Vagina (tissue), 2 donors: Measurements from ENCODE around the gene USE1. TPM values are rescaled to one million over a fixed set of nuclear protein-coding genes. Genes with fewer than 3 reads are reported as not detected.

Experiments
- DNase-seq, 2 donors: peaks; one replicate each; pipeline ENCODE4 v3.0.0-alpha.2; 2017; ENCODE audit errors: extremely low spot score in 2 of 2
- H3K27ac ChIP-seq: fragments of 200-600 bp; sonication (generic); one replicate; pipeline ENCODE4 v1.5.1; 2019
- H3K27me3 ChIP-seq: fragments of 200-600 bp; sonication (generic); one replicate; pipeline ENCODE4 v1.5.1; 2019
- H3K36me3 ChIP-seq, 2 donors: fragments of 200-600 bp; sonication (generic); one replicate each; pipeline ENCODE4 v1.5.1; 2017 to 2019
- H3K4me1 ChIP-seq: fragments of 200-600 bp; sonication (generic); one replicate; pipeline ENCODE4 v1.5.1; 2019
- H3K4me3 ChIP-seq, 2 donors: fragments of 200-600 bp; sonication (generic); 1 replicate in 1 of 2; 2 replicates in 1 of 2; pipeline ENCODE4 v1.5.1; 2016 to 2019
- H3K9me3 ChIP-seq: fragments of 200-600 bp; sonication (generic); one replicate; pipeline ENCODE4 v1.5.1; 2019
- POLR2A ChIP-seq, 2 donors: fragments of 450-650 bp; IDR thresholded peaks; one replicate each; pipeline ENCODE4 v1.6.1; 2017; ENCODE audit warnings: antibody characterized with exemption in 2 of 2, mild to moderate bottlenecking in 2 of 2, moderate library complexity in 2 of 2
- POLR2AphosphoS5 ChIP-seq, 2 donors: sonication (generic); formaldehyde crosslinking; IDR thresholded peaks; one replicate each; pipeline ENCODE4 v1.9.0; 2017; ENCODE audit warnings: antibody characterized with exemption in 2 of 2, mild to moderate bottlenecking in 2 of 2, low read depth in 1 of 2; ENCODE audit not compliant: insufficient read depth in 1 of 2
- intact Hi-C: fragments of 100-400 bp; cut with DNase I; formaldehyde crosslinking; loops from one replicate; pipeline ENCODE4 v1.15.1; 2023
- total RNA-seq: library from RNA; depleted of rRNA; stranded (reverse); fragments of >200 nt; gene quantifications from one replicate; pipeline ENCODE4 v1.2.3, GENCODE V29; 2016
- TF ChIP-seq, protein P1 (sequence below), 3 experiments: fragments of 450-650 bp in 2 of 3; fragments of 200-600 bp in 1 of 3; sonication (generic) in 1 of 3; IDR thresholded peaks; one replicate each; pipeline ENCODE4 v1.5.1; 2017 to 2019; ENCODE audit warnings: antibody characterized with exemption in 3 of 3, mild to moderate bottlenecking in 2 of 3, moderate library complexity in 2 of 3

Gene USE1
- total RNA-seq, 1 donor from 2014 or later, result 30.9 TPM

DNA sequence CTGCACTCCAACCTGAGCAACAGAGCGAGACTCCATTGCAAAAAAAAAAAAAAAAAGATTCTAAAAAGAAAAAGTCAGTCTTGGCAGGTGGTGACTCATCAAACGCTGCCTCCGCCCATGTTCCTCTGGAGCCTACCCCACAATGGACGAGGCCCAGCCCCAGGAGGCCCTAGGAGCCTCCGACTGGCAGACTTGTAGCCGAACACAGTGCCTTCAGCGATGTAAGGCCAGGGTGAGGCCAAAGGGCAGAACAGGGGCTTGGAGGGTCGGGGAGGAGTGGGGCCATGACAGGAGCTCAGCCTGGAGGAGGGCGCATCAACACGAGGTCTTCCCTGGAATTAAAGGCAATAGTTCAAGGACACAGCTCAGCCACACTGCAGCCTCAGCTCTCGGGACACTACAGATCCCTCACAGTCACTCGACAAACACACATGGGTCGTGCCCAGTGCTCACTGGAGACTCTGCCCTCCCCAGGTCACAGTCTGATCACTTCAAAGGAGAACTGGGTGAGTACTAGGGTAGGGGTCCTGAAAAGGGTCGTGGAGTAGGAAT lies 5.1 kb downstream of the USE1 start:
- no peak for DNase-seq
- Histone ChIP-seq H3K36me3 (peaks cover 0 to 13% of the 10 kb centered on the region in 2 donors), H3K27ac (peak overlapping the region; percentile 4), H3K4me3 (no peak overlapping the region), H3K27me3 (no peaks in the 10 kb centered on the region), H3K4me1 (peaks cover 20% of the 10 kb centered on the region), H3K9me3 (no peaks in the 10 kb centered on the region)
- TF ChIP-seq POLR2A (IDR thresholded peaks at IDR 0.05) (no peak), POLR2AphosphoS5 (IDR thresholded peaks at IDR 0.05; ENCODE audit: insufficient read depth in 1 of 2, low read depth in 1 of 2) (peak in 1 of 2 donors; percentile 33)
- intact Hi-C loops, result no loop called here

DNA sequence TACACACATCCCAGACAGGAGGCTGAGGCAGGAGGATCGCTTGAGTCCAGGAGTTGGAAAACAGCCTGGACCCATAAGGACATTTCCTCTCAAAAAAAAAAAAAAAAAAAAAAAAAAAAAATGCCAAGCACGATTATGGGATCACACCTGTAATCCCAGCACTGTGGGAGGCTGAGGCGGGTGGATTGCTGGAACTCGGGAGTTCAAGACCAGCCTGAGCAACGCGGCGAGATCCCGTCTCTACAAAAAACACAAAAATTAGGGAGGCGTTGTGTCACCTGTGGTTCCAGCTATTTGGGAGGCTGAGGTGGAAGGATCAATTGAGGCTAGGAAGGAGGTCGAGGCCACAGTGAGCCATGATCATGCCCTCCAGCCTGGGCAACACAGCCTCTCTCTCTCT lies 9.9 kb downstream of the USE1 start:
- Histone ChIP-seq H3K27ac (no peak overlapping the region), H3K4me1 (peaks cover 28% of the 10 kb centered on the region), H3K4me3 (peak overlapping the region in 1 of 2 donors; percentile 68), H3K9me3 (no peaks in the 10 kb centered on the region), H3K36me3 (no peaks in the 10 kb centered on the region), H3K27me3 (no peaks in the 10 kb centered on the region)
- TF ChIP-seq, protein P1, sequence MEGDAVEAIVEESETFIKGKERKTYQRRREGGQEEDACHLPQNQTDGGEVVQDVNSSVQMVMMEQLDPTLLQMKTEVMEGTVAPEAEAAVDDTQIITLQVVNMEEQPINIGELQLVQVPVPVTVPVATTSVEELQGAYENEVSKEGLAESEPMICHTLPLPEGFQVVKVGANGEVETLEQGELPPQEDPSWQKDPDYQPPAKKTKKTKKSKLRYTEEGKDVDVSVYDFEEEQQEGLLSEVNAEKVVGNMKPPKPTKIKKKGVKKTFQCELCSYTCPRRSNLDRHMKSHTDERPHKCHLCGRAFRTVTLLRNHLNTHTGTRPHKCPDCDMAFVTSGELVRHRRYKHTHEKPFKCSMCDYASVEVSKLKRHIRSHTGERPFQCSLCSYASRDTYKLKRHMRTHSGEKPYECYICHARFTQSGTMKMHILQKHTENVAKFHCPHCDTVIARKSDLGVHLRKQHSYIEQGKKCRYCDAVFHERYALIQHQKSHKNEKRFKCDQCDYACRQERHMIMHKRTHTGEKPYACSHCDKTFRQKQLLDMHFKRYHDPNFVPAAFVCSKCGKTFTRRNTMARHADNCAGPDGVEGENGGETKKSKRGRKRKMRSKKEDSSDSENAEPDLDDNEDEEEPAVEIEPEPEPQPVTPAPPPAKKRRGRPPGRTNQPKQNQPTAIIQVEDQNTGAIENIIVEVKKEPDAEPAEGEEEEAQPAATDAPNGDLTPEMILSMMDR (IDR thresholded peaks at IDR 0.05), result no peak
- TF ChIP-seq POLR2AphosphoS5 (IDR thresholded peaks at IDR 0.05; ENCODE audit: insufficient read depth in 1 of 2, low read depth in 1 of 2) (no peak), POLR2A (IDR thresholded peaks at IDR 0.05) (no peak)
- intact Hi-C loops, result no loop called here
- DNase-seq, result no peak

DNA sequence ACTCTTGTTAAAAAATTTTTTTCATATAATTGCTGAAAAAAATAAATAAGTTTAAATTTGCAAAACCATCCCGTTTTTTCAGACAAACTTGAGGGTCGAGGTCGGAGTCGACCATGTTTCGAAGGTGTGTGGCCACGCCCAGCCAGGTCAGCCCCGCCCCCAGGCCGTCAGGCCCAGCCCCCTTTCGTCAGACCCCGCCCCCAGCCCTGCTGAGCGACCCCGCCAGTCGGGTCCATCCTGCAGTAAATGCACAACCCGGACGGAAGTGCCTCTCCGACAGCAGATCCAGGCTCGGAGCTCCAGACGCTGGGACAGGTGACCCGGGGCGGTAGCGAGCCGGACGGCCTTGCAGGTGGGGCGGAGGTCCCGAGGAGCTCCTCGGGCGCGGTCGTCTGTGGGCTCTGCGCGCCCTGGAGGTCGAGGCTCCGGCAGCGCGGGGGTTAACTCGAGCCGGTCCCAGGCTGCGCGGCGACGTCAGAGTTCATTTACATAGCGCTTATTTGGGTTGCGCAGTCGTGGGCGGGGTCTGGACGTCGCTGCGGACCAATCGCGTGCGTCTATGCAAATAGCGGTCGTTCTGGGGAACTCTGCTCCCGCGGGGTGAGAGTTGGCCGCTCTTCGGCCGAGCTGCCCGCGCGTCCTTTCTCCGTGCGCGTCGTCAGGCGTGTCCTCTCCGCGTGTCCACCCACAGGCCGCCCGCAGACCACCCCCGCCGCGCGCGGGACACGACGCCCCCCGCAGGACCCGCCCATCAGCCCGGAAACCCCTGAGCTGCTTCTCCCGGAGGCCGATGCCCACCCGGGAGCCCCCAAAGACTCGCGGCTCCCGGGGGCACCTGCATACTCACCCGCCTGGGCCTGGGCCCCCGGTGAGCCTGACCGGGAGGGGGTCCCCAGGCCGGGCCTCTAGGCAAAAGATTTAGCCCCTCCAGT lies 11.1 kb downstream of the USE1 start, which contains the start of gene OCEL1:
Gene OCEL1, plus strand, starts transcription at position 225 of the 932 bp plus-strand sequence. Its CDS starts 22 bp downstream, at position 247.
- Histone ChIP-seq H3K36me3 (no peaks in the 10 kb centered on the region), H3K4me1 (peaks cover 22% of the 10 kb centered on the region), H3K9me3 (no peaks in the 10 kb centered on the region), H3K27me3 (no peaks in the 10 kb centered on the region), H3K27ac (peak within 1 kb of the TSS; percentile 91), H3K4me3 (peak within 1 kb of the TSS; percentile 64 to 68)
- peak in 1 of 2 donors; percentile 98 for DNase-seq
- intact Hi-C loops, result no loop called here
- peak; percentile 85 to 93 for TF ChIP-seq POLR2AphosphoS5 (IDR thresholded peaks at IDR 0.05; ENCODE audit: insufficient read depth in 1 of 2, low read depth in 1 of 2)
- TF ChIP-seq POLR2A (IDR thresholded peaks at IDR 0.05), result peak in 1 of 2 donors; percentile 81
- TF ChIP-seq, protein P1 (IDR thresholded peaks at IDR 0.05), result no peak

DNA sequence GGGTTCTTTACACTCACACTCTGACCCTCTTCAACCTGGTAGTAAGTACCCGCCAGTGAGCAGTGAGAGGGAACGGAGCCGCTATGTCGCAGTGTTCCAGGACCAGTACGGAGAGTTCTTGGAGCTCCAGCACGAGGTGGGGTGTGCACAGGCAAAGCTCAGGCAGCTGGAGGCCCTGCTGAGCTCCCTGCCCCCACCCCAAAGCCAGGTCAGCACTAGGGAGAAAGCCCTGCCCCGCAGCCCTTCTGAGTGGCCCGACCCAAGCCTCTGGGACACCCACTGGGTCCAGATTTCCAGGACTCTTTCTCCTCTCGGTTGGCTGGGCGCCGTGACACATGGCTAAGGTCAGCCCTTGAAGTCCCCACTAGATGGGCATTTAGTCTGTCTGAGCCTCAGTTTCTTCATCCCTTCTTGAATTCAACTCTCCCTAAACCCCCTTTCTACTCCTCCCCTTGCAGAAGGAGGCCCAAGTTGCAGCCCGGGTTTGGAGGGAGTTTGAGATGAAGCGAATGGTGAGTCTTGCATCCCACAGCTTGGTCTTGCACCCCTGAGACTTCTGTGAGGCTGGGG lies 12.7 kb downstream of the USE1 start:
- no peak for TF ChIP-seq POLR2AphosphoS5 (IDR thresholded peaks at IDR 0.05; ENCODE audit: insufficient read depth in 1 of 2, low read depth in 1 of 2)
- TF ChIP-seq POLR2A (IDR thresholded peaks at IDR 0.05), result no peak
- TF ChIP-seq, protein P1 (IDR thresholded peaks at IDR 0.05), result no peak
- H3K27me3 ChIP-seq, result no peaks in the 10 kb centered on the region
- H3K36me3 ChIP-seq, result peaks cover 0 to 12% of the 10 kb centered on the region in 2 donors
- H3K4me3 ChIP-seq, result no peak overlapping the region
- no peaks in the 10 kb centered on the region for H3K9me3 ChIP-seq
- intact Hi-C loops, result no loop called here
- H3K27ac ChIP-seq, result peak overlapping the region; percentile 91
- peaks cover 22% of the 10 kb centered on the region for H3K4me1 ChIP-seq
- no peak for DNase-seq

DNA sequence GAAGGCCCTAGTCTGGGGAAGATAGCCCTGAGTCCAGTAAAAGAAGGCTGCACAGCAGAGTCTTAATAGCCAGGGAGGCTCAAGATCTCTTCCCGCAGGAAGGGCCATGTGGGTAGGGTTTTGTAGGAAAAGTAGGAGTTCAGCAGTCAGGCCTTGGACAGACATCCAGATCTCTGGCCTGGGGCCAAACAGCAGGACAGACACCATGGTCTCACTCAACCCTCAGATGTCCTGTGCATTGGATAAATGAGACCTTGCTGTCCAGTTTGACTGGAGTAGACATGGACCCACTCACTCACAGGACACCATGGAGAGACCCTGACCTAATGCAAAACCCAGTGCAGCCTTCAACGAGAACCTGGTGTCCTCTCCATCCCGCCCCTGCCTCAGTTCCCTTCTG lies 14.7 kb downstream of the USE1 start:
- intact Hi-C loops, result no loop called here
- peaks cover 0 to 13% of the 10 kb centered on the region in 2 donors for H3K36me3 ChIP-seq
- no peaks in the 10 kb centered on the region for H3K27me3 ChIP-seq
- no peak for DNase-seq
- TF ChIP-seq, protein P1 (IDR thresholded peaks at IDR 0.05), result no peak
- no peak for TF ChIP-seq POLR2AphosphoS5 (IDR thresholded peaks at IDR 0.05; ENCODE audit: insufficient read depth in 1 of 2, low read depth in 1 of 2)
- no peak for TF ChIP-seq POLR2A (IDR thresholded peaks at IDR 0.05)
- no peak overlapping the region for H3K27ac ChIP-seq
- H3K4me1 ChIP-seq, result peaks cover 29% of the 10 kb centered on the region
- no peak overlapping the region for H3K4me3 ChIP-seq
- H3K9me3 ChIP-seq, result no peaks in the 10 kb centered on the region
